ENCODE data around the gene NEU3.
A peak's percentile ranks its signal among the peaks of the same experiment; 100 is the strongest.
"Not testable (repeated sequence)": the region's sequence is repeated elsewhere in the genome, so short reads cannot be mapped to it uniquely, and the experiment has no call there.

The NEU3 gene

GRCh38 chr11:75031224-75031753 is 42.6 kb downstream of the NEU3 start:
- no peak for DNase-seq

- peak; percentile 17 for DNase-seq
Observed at GRCh38 chr11:75031771-75032549, 43.2 kb downstream of the NEU3 start.

DNA sequence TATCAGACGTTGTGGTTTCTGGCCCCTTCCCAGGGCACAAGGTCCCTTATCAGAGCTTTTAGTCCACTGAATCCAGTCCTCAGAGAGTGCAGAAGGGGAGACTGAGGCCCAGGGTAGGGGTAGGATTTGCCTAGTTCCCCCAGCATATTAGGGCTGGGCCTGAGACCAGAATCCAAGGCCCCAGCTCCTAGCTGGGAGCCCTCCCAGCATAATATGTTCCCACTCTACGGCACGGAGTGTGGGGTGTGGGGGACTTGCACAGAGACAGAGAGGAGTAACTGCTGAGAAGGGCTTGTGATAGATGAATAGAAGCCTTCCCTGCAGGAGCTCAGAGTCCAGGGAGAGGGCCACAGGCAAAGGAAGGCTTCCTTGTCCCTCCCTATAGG is 43.8 kb downstream of the NEU3 start:
- DNase-seq, result no peak

DNA sequence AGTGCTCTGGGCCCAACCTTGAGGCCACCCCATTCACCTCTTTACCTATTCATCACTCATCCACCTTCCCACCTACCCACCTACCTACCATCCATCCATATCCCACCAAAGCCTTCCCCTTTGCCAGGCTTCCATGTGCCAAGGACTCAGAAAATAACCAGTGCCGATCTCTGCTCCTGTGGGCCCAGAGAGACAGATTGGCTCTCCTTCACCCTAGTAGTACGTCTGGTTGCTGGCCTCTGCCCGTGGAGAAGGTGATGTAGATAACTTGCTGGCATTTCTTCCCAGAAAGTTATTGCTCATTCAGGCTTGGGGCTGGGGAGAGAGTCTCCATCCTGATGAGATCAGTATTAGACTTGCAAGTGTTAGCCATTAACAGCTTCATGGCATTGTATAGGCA is 45.2 kb downstream of the NEU3 start:
- no peak for DNase-seq

GRCh38 chr11:75035256-75035655 is 46.5 kb downstream of the NEU3 start:
- no peak for DNase-seq

GRCh38 chr11:75035911-75036565 is 47.3 kb downstream of the NEU3 start:
- peak; percentile 17 for DNase-seq

GRCh38 chr11:75040167-75040770 is 51.5 kb downstream of the NEU3 start:
- DNase-seq, result no peak

GRCh38 chr11:75041263-75041662 is 52.5 kb downstream of the NEU3 start:
- DNase-seq, result no peak

DNA sequence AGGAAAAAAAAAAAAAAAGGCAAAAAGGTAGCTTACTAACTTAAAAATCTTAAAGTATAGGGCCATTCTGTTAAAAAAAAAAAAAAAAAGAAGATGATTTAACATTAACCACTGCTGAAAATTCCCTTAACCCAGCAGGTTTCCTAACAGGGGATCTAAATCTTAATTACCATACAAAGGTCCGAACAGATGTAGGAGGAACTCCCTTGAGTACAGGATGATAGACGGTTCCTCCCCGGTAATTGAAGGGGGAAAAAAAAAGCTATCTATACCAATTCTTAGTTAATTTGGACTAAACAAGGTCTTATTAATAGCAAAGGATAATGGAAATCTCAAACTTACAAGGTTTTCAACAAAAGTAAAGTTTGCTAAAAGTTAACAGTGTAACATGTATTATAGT is 53.1 kb downstream of the NEU3 start:
- not testable (repeated sequence) for DNase-seq

DNA sequence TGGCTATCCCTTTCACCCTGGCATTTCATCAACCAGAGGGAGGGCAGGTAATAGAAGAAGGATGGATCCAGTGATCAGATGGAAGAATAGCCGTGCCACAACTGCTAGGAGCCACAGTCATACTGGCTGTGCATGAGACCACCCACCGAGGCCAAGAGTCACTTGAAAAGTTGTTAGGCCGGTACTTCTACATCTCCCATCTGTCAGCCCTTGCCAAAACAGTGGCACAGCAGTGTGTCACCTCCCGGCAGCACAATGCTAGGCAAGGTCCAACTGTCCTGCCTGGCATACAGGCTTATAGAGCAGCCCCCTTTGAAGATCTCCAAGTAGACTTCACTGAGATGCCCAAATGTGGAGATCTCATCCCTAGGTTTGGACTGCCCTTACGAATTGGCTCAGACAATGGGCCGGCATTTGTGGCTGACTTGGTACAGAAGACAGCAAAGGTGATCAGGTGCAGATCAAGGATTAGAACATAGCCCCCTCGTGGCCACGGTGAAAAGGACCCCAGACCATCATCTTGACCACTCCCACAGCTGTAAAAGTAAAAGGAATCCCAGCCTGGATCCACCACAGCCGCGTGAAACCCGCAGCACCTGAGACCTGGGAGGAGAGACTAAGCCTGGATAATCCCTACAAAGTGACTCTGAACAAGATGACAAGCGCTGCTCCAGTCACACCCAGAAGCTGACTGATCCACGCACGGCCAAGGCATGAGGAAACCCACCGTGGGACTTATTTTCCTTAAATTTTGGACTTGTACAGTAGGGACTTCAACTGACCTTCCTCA is 55.8 kb downstream of the NEU3 start:
- not testable (repeated sequence) for DNase-seq

- not testable (repeated sequence) for DNase-seq
Observed at GRCh38 chr11:75046668-75047067, 57.9 kb downstream of the NEU3 start.

GRCh38 chr11:75047191-75047590 is 58.5 kb downstream of the NEU3 start:
- no peak for DNase-seq

DNA sequence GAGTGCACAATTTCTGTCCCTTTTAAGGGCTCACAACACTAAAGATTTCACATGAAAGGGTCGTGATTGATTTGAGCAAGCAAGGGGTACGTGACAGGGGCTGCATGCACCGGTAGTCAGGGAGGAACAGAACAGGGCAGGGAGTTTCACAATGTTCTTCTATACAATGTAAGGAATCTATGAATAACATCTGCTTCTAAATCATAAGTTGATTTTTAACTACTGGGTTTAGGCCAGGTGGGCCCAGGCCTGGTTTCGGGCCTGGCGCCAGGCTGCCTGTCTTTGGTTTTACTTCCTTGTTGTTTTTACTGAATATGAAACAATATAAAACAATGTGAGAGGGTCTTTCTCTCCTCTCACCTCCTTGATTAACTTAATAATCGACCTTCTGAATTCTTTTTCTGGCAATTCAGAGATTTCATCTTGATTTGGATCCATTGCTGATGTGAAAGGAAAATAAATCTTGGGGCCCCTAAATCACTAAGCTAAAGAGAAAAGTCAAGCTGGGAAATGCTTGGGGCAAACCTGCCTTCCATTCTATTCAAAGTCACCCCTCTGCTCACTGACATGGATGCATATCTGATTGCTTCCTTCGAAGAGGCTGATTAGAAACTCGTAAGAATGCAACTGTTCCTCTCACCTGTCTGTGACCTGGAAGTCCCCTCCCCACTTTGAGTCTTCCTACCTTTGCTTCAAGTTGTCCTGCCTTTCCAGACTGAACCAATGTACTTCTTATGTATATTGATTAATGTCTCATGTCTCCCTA is 61.0 kb downstream of the NEU3 start:
- DNase-seq, result not testable (repeated sequence)

DNA sequence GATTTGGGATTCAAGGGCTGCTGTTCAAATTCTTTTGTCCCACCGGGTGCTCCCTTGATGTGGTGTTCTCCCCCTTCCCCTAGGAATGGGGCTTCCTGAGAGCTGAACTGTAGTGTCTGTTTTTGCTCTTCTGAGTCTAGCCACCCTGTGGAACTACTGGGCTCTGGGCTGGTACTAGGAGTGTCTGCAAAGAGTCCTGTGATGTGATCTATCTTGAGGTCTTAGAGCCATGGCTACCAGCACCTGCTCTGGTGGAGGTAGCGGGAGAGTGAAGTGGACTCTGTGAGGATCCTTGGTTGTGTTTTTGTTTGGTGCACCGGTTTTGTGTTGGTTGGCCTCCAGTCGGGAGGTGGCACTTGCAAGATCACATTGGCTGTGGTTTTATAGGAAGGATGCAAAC is 61.8 kb downstream of the NEU3 start:
- no peak for DNase-seq

DNA sequence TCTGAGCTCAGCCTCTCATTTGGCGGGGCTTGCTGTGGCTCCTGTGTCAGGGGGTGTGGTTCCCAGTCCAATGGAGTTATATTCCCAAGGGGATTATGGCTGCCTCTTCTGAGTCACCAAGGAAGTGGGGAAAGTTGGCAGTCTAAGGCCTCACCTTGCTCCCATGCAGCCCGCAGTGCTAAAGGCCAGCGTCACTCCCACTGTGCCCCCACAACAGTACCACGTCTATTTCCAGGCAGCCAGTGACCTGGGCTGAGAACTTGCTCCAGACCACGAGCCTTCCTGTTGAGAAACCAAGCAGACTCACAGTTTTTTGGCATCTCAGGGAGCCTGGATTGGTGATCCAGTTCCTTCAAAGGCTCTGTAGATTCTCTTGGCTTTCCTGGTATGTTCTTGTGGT is 62.3 kb downstream of the NEU3 start:
- DNase-seq, result no peak

GRCh38 chr11:75052457-75052856 is 63.7 kb downstream of the NEU3 start:
- DNase-seq, result no peak

DNA sequence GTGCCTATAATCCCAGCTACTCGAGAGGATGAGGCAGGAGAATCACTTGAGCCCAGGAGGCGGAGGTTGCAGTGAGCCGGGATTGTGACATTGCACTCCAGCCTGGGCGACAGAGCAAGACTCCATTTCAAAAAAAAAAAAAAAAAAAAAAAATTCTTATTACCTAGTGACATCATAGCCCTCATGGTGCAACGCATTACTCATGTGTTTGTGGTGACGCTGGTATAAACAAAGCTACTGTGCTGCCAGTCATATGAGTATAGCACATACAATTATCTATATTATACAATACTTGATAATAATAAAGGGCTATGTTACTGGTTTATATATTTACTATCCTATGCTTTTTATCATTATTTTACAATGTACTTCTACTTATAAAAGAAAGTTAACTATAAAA is 66.8 kb downstream of the NEU3 start:
- DNase-seq, result no peak

DNA sequence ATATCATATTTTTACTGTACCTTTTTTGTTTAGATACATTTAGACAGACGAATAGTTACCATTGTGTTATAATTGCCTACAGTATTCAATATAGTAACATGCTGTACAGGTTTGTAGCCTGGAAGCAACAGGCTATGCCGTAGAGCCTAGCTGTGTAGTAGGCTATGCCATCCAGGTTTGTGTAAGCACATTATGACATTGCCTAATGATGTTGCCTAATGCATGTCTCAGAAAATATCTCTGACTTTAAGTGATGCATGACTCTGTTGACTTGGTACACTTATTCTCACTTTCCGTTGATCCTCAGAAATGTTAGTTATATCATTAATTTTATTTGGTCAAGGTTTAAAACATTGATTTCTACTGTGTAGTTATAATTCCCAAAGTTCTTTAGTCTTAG is 68.1 kb downstream of the NEU3 start:
- DNase-seq, result no peak

GRCh38 chr11:75059299-75059698 is 70.6 kb downstream of the NEU3 start:
- no peak for DNase-seq

DNA sequence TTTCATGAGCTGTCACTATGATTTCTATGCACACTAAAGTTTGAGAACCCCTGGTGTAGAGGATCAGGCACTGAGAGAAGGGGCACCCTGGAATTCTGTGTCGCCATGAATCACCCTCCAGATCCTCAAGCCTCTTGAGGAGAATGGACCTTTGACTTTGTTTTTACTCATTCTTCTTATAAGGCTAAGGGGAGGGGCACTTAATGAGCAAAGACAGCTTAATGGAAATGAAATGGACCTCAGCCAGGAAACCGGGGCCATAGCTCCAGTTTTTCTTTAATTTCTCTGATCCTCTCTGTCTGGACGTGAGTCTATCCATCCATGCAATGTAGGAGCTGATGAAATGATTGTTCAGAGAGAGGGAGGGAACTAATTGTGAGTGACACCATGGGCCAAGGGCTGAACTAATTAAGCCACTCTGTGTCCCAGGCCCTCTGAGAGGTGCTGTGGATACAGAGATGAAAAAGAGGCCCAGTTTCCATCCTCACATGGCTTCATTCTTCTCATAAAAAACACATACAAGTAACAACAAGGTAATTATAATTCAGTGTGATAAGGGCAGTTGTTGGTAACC is 75.1 kb downstream of the NEU3 start:
- no peak for DNase-seq

DNA sequence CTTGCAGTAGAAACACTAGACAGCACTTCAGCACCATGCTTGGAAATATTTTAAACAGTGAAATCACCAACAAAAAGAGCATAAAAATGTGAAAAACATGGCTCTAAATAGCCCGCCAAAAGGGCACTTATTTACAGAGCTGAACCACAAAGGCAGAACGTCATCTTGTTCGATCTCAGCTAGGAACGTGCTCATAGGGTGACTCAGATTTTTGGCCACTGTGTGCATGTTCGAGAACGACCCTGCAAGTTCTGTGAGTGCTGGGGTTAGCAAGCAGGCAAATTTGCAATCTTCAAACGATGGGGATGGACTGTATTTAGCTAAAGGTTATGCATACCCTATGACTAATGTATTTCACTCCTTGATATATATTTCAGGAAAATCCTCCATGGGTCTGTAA is 77.3 kb downstream of the NEU3 start:
- DNase-seq, result no peak
